Liver (tissue), 9 donors: ENCODE measurements around the gene COL4A1. TPM values are rescaled to one million over a fixed set of nuclear protein-coding genes. Genes with fewer than 3 reads are reported as not detected.

Source experiments
- DNase-seq: peaks from one replicate; pipeline ENCODE4 v3.0.0-alpha.2; 2017; ENCODE audit warnings: low spot score
- H3K27ac ChIP-seq, 2 donors: one replicate each; pipeline ENCODE4 v1.7.0; 2013; ENCODE audit warnings: inconsistent platforms in 2 of 2, low read length in 2 of 2, control low read depth in 1 of 2, low read depth in 1 of 2, mild to moderate bottlenecking in 1 of 2
- H3K27me3 ChIP-seq, 4 donors: one replicate each; pipeline versions ENCODE4 v1.6.1 to v1.7.0; 2013; ENCODE audit warnings: low read length in 3 of 4, inconsistent platforms in 1 of 4, mild to moderate bottlenecking in 1 of 4, moderate library complexity in 1 of 4; ENCODE audit not compliant: control insufficient read depth in 4 of 4, insufficient read depth in 4 of 4
- H3K36me3 ChIP-seq, 4 donors: one replicate each; pipeline versions ENCODE4 v1.6.1 to v1.7.0; 2013; ENCODE audit warnings: low read length in 3 of 4, mild to moderate bottlenecking in 3 of 4, low read depth in 1 of 4, moderate library complexity in 1 of 4; ENCODE audit not compliant: control insufficient read depth in 4 of 4, insufficient read depth in 3 of 4
- H3K4me1 ChIP-seq, 4 donors: one replicate each; pipeline versions ENCODE4 v1.6.1 to v1.7.0; 2013; ENCODE audit warnings: low read length in 3 of 4, mild to moderate bottlenecking in 3 of 4, moderate library complexity in 1 of 4; ENCODE audit not compliant: control insufficient read depth in 4 of 4, insufficient read depth in 4 of 4
- H3K4me3 ChIP-seq, 3 donors: one replicate each; pipeline versions ENCODE4 v1.6.1 to v1.7.0; 2013; ENCODE audit warnings: low read length in 3 of 3, control low read depth in 1 of 3, low read depth in 1 of 3, mild to moderate bottlenecking in 1 of 3
- H3K9ac ChIP-seq, 2 donors: one replicate each; pipeline ENCODE4 v1.7.0; 2013; ENCODE audit warnings: low read length in 2 of 2, mild to moderate bottlenecking in 2 of 2, moderate library complexity in 2 of 2, control low read depth in 1 of 2, low read depth in 1 of 2
- H3K9me3 ChIP-seq, 4 donors: one replicate each; pipeline versions ENCODE4 v1.6.1 to v1.7.0; 2013; ENCODE audit warnings: low read length in 3 of 4; ENCODE audit not compliant: control insufficient read depth in 4 of 4
- FOXA1 ChIP-seq: IDR thresholded peaks from 2 replicates; pipeline ENCODE4 v1.6.1; 2016; ENCODE audit warnings: antibody characterized with exemption
- FOXA2 ChIP-seq: IDR thresholded peaks from 2 replicates; pipeline ENCODE4 v1.6.1; 2016; ENCODE audit warnings: antibody characterized with exemption
- GABPA ChIP-seq, 2 donors: IDR thresholded peaks in 1 of 2; conservative IDR thresholded peaks in 1 of 2; 2 replicates each; pipeline ENCODE4 v1.6.1; 2016; ENCODE audit warnings: antibody characterized with exemption in 2 of 2, mild to moderate bottlenecking in 1 of 2, moderate library complexity in 1 of 2
- JUND ChIP-seq, 2 donors: IDR thresholded peaks; 2 replicates each; pipeline ENCODE4 v1.6.1; 2016; ENCODE audit warnings: antibody characterized with exemption in 2 of 2
- SP1 ChIP-seq: IDR thresholded peaks from 2 replicates; pipeline ENCODE4 v1.6.1; 2018; ENCODE audit warnings: antibody characterized with exemption, mild to moderate bottlenecking
- TAF1 ChIP-seq: conservative IDR thresholded peaks from 2 replicates; pipeline ENCODE4 v1.6.1; 2016; ENCODE audit warnings: antibody characterized with exemption, mild to moderate bottlenecking
- YY1 ChIP-seq: IDR thresholded peaks from 2 replicates; pipeline ENCODE4 v1.6.1; 2016; ENCODE audit warnings: antibody characterized with exemption, mild to moderate bottlenecking
- WGBS: extraction: QIAGEN DNeasy Blood & Tissue Kit; methylation state at CpG from one replicate; pipeline ENCODE4 v1.1.7; 2013; 5-methylcytosine and 5-hydroxymethylcytosine counted together
- polyA plus RNA-seq, 2 donors: library from polyadenylated mRNA; stranded (reverse) in 1 of 2; unstranded in 1 of 2; fragments of 200-250 nt in 1 of 2; fragments of >200 nt in 1 of 2; fragmentation: Nextera tagmentation in 1 of 2; extraction: Ambion mirVana in 1 of 2; gene quantifications; one replicate each; pipeline versions ENCODE4 v1.2.1 to v1.2.3, GENCODE V29; 2013 to 2015
- total RNA-seq, 2 donors: library from RNA; depleted of rRNA; stranded (reverse); fragments of >200 nt; gene quantifications; one replicate each; pipeline ENCODE4 v1.2.3, GENCODE V29; 2014
- TF ChIP-seq, protein P1 (sequence below): IDR thresholded peaks from 2 replicates; pipeline ENCODE4 v1.6.1; 2016; ENCODE audit warnings: antibody characterized with exemption
- TF ChIP-seq, protein P2 (sequence below): IDR thresholded peaks from 2 replicates; pipeline ENCODE4 v1.6.1; 2016; ENCODE audit warnings: antibody characterized with exemption
- TF ChIP-seq, protein P3 (sequence below): IDR thresholded peaks from 2 replicates; pipeline ENCODE4 v1.6.1; 2016; ENCODE audit warnings: antibody characterized with exemption, mild to moderate bottlenecking
- donor health status: healthy.
- donor health status: healthy.
- donor health status: healthy.
- donor health status: healthy.
- donor health status: healthy.

Gene COL4A1
- total and polyA plus RNA-seq, 4 donors: 5.0 to 68.5 (median 37.9) TPM

DNA sequence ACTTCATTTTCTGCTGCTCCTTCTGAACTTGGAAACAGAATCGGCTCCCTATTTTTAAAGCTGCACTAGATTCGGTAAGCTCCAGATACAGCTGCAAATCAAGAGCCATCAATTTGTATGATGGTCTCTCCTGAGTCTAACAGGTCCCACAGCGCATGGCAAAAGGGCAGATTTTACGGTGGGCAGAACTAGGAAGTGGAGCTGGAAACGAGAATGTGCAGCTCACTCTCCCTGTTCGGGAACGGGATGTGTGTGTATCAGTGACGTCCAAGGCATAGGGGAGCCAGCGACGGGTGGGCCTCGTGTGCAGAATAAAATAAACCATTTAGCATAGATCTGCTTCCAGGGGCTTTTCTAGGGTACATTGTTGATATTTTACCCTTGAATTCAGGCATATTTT lies 74.2 kb downstream of the COL4A1 start:
- WGBS: 63% methylated on average over 11 of the region's 11 CpGs
- Histone ChIP-seq H3K9ac (peak overlapping the region in 1 of 2 donors; percentile 30), H3K9me3 (no peaks in the 10 kb centered on the region), H3K27ac (peak overlapping the region; percentile 47 to 66), H3K4me1 (peaks cover 0 to 1% (median 0%) of the 10 kb centered on the region in 4 donors), H3K36me3 (no peaks in the 10 kb centered on the region), H3K4me3 (no peak overlapping the region), H3K27me3 (no peaks in the 10 kb centered on the region)
- DNase-seq: no peak
- TF ChIP-seq, protein P1, sequence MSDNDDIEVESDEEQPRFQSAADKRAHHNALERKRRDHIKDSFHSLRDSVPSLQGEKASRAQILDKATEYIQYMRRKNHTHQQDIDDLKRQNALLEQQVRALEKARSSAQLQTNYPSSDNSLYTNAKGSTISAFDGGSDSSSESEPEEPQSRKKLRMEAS: no peak
- no peak for TF ChIP-seq SP1
- no peak for TF ChIP-seq GABPA (IDR thresholded peaks at IDR 0.05 in 1 of 2, conservative IDR thresholded peaks at IDR 0.05 in 1 of 2)
- TF ChIP-seq FOXA1: no peak
- TF ChIP-seq TAF1: no peak
- TF ChIP-seq, protein P2, sequence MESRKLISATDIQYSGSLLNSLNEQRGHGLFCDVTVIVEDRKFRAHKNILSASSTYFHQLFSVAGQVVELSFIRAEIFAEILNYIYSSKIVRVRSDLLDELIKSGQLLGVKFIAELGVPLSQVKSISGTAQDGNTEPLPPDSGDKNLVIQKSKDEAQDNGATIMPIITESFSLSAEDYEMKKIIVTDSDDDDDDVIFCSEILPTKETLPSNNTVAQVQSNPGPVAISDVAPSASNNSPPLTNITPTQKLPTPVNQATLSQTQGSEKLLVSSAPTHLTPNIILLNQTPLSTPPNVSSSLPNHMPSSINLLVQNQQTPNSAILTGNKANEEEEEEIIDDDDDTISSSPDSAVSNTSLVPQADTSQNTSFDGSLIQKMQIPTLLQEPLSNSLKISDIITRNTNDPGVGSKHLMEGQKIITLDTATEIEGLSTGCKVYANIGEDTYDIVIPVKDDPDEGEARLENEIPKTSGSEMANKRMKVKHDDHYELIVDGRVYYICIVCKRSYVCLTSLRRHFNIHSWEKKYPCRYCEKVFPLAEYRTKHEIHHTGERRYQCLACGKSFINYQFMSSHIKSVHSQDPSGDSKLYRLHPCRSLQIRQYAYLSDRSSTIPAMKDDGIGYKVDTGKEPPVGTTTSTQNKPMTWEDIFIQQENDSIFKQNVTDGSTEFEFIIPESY: no peak
- no peak for TF ChIP-seq FOXA2
- TF ChIP-seq, protein P3, sequence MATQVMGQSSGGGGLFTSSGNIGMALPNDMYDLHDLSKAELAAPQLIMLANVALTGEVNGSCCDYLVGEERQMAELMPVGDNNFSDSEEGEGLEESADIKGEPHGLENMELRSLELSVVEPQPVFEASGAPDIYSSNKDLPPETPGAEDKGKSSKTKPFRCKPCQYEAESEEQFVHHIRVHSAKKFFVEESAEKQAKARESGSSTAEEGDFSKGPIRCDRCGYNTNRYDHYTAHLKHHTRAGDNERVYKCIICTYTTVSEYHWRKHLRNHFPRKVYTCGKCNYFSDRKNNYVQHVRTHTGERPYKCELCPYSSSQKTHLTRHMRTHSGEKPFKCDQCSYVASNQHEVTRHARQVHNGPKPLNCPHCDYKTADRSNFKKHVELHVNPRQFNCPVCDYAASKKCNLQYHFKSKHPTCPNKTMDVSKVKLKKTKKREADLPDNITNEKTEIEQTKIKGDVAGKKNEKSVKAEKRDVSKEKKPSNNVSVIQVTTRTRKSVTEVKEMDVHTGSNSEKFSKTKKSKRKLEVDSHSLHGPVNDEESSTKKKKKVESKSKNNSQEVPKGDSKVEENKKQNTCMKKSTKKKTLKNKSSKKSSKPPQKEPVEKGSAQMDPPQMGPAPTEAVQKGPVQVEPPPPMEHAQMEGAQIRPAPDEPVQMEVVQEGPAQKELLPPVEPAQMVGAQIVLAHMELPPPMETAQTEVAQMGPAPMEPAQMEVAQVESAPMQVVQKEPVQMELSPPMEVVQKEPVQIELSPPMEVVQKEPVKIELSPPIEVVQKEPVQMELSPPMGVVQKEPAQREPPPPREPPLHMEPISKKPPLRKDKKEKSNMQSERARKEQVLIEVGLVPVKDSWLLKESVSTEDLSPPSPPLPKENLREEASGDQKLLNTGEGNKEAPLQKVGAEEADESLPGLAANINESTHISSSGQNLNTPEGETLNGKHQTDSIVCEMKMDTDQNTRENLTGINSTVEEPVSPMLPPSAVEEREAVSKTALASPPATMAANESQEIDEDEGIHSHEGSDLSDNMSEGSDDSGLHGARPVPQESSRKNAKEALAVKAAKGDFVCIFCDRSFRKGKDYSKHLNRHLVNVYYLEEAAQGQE: no peak
- no peak for TF ChIP-seq YY1

DNA sequence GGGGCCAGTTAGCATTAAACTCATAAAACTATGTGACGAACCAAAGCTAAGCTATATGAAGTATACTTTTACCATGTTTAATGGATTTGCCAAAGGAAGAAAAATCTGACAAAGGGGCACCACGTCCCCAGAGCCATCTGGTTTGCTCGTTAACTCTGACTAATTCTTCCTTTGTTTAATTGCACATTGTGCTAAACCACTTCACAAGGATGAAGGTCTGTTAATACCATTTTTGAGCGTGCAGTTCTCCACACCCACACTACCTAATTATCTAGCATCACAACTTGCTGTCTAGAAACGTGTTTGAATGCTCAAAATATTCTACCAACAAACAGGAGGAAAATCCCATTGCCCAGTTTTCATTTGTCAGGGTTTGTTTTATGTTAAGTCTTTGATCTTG lies 74.8 kb downstream of the COL4A1 start:
- 60% methylated on average over 5 of the region's 5 CpGs for WGBS

More for the DNA sequence above, 74.8 kb downstream of the COL4A1 start:
- peaks cover 0 to 2% (median 0%) of the 10 kb centered on the region in 4 donors for H3K4me1 ChIP-seq
- DNase-seq: no peak
- TF ChIP-seq, protein P3: no peak
- TF ChIP-seq, protein P2: no peak
- TF ChIP-seq JUND (IDR thresholded peaks at IDR 0.05): no peak
- TF ChIP-seq FOXA2: no peak
- no peaks in the 10 kb centered on the region for H3K36me3 ChIP-seq
- H3K9me3 ChIP-seq: no peaks in the 10 kb centered on the region
- no peaks in the 10 kb centered on the region for H3K27me3 ChIP-seq
- H3K4me3 ChIP-seq: no peak overlapping the region
- H3K27ac ChIP-seq: peak overlapping the region in 1 of 2 donors; percentile 47
- H3K9ac ChIP-seq: no peak overlapping the region
